Fibroblast of skin of right biceps (primary cell): ENCODE measurements around the gene MEI1.
"Not testable (repeated sequence)": the region's sequence is repeated elsewhere in the genome, so short reads cannot be mapped to it uniquely, and the experiment has no call there.

Experiments
- DNase-seq: peaks from one replicate; pipeline ENCODE4 v3.0.0-alpha.2; 2013

The MEI1 gene

DNA sequence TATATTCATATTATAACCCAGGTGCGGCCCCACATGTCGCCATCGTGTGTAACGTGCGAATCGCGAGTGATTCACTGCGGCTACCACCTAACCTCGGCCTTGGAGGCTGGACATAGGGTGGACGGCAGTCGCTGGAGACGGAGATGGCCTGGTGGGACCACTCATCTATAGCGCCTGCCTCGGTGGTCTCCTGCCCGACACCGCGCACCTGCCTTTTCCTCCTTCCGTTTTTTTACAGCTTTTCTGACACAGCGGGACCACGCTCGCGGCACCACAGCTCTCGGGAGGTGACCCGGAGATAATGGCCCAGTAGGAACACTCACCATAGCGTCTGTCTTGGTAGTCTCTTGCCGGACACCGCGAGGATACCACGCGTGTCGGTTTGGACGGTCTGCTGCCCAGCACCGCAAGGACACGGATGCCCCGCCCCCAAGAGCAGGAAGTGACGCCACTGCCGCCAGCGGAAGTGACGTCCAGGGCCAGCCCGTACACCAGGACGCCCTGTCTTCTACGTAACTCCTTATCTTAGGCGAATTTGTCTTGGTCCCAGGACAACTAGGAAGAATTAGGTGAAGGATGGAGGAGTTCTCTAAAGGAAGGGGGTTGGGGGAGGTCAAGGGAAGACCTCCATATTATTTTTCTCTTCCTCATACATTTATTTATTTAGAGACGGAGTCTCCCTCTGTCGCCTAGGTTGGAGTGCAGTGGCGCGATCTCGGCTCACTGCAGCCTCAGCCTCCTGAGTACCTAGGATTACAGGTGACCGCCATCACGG is 17.1 kb upstream of the MEI1 start:
- DNase-seq, result peak; percentile 83

DNA sequence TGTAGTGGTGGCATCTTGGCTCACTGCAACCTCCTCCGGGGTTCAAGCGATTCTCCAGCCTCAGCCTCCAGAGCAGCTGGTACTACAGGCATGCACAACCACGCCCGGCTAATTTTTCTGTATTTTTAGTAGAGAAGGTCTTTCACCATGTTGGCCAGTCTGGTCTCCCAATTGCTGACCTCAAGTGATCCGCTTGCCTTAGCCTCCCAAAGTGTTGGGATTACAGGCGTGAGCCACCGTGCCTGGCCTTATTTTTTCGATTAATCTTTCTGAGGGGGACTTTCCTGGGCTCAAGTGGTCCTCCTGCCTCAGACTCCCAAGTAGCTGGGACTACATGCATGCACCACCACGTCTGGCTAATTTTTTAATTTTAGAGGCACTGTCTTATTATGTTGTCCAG is 16.3 kb upstream of the MEI1 start:
- no peak for DNase-seq

DNA sequence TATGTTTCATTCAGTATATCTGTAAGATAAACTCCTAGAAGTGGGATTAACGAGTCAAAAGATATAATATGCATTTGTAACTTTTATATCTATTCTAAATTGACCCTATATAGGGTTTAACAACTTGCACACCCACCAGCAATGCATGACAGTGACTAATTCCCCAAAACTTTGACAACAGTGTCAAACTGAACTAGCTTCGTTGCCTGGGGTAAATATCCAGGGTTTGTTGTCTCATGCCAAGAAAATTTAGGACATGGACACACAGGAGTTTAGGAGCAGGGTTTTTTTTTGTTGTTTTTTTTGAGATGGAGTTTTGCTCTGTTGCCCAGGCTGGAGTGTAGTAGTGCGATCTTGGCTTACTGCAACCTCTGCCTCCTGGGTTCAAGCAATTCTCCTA is 15.7 kb upstream of the MEI1 start:
- peak; percentile 50 for DNase-seq

DNA sequence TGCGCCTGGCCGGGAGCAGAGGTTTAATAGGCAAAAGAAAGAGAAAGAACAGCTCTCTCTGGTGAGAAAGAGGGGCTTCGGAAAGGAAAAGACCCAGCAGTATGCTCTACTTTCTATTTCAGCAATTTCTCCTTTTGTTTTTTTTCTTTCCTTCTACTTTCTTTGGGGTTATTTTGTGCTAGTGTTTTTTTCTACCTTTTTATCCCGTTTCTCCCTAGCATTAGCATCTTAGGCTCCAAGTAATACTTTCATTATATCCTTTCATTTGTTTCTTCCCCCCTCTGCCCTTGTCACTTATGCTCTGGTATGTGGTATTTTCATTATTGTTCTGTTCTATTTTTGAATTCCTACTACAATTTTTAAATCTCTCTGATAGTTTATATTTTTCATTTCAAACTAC is 15.1 kb upstream of the MEI1 start:
- no peak for DNase-seq

DNA sequence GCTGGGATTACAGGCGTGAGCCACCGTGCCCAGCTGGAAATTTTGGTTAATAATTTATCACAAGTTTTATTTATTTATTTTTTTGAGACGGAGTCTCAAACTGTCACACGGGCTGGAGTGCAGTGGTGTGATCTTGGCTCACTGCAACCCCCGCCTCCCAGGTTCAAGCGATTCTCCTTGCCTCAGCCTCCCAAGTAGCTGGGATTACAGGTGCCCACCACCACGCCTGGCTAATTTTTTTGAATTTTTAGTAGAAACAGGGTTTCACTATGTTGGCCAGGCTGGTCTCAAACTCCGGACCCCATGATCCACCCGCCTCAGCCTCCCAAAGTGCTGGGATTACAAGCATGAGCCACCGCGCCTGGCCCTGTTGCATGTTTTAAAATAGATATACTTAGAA is 12.4 kb upstream of the MEI1 start:
- DNase-seq, result not testable (repeated sequence)

DNA sequence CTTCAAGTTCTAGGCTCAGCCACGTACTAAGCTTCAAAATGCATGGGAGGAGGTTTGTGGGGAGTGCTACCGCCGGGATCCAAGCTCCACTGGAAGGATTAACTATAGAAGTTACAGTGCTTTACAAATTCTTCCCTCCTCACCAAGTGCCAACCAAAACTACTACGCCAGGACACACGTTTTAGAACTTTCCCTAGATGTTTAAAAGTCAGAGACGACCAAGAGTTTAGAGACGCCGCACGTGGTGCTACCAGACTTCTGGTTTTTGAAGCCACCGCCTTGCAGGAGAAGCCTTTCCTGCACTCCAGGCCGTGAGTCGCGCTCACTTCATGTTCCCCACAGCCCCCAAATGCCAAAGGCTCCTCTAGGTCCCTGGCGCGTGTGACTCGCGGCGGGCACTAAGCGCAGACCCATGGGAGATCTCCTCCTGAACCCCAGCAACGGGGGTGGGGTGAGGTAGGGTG is 11.4 kb upstream of the MEI1 start:
- DNase-seq, result peak; percentile 27

DNA sequence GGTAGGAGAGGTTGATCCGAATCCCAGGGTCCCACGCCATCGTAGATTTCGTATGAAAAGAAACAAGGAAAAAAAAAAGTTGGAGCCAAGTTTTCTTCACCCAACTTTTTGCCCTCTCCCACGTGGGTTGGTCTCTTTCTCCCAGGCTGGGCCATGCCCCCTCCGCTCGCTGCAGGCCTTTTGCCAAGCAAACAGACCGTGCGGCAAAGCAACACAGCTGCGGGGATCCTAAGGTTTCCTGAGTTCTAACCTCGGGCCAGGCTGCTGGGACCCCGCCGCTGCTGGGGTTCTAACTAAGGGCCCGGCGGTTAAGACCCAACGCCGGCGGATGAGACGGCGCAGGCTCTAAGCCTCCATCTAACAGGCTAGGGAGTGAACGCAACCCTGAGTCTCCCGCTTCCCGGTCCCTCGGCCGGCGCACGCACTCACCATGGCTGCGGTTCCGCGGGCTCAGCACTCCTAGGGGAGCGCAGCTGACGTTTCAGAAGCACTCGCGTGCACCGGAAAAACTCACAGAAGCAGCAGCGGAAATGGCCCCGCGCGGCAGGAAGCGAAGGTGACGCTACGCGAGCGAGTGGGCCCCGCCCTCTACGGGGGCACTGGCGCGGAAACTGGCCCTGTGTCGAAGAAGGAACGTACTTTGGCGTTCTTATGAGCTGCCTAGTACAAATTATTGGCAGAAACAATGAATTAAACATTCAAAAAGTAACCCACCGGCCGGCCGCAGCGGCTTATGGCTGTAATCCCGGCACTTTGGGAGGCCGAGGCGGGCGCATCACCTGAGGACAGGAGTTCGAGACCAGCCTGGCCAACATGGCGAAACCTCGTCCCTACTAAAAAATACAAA is 10.7 kb upstream of the MEI1 start, which contains the start of gene SNU13:
Gene SNU13 (minus strand): TSS at position 503 of the 847 bp plus-strand sequence. CDS start 71 bp downstream, at position 432.
- DNase-seq, result peak; percentile 93

DNA sequence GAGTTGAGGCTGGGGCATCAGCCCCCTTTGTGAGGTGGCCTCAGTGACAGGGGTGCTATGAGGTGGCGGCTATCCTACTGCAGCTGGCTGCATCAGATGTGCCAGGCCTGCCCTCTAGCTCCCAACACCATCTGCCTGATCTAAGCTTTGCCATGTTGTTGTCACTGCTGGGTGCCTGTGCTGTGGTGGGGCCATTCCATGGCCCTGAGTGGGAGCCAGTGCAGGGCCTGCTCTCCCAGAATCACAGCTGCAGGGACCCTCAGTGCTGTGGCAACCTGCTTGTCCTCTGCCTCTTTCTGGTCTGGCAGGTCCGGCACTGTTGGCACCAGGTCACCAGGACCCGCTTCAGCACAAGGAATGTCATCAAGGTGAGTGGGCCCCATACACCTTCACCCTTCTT is 8.8 kb upstream of the MEI1 start:
- no peak for DNase-seq

DNA sequence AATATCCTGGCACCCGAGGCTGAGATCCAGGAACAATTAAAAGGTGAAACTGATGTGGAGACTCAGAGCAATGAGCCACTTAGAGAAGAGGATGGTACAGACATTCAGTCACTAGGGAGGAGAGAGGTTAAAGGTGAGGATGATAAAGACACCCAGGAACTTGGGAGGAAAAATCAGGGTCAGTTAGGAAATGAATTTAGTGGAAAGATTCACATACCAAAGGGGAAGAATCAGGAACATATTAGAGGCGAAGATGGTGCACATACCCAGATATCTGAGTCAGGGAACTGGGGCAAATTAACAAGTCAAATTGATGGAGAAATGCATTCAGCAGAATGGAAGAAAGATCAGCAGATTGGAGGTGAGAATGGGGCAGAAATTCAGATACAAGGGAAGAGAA is 4.1 kb upstream of the MEI1 start:
- no peak for DNase-seq

DNA sequence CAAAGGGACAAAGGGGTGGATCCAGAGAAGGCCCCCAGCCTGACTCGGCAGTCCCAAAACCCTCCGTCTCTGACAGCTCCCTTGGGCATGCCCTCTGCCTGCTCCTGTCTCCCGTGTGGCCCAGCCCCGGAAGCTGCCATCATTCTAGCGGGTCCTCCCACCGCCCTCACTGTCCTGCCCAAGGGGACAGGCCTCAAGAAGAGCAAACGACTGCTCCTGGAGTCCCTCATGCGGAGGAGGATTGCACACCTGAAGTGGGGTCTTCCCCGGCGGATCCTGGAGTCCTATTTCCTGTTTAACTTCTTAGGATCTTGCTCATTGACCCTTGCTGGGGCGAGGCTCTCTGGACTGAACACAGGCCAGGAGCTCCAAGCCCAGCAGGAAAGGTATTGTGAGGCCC is 2.6 kb upstream of the MEI1 start:
- DNase-seq, result no peak

DNA sequence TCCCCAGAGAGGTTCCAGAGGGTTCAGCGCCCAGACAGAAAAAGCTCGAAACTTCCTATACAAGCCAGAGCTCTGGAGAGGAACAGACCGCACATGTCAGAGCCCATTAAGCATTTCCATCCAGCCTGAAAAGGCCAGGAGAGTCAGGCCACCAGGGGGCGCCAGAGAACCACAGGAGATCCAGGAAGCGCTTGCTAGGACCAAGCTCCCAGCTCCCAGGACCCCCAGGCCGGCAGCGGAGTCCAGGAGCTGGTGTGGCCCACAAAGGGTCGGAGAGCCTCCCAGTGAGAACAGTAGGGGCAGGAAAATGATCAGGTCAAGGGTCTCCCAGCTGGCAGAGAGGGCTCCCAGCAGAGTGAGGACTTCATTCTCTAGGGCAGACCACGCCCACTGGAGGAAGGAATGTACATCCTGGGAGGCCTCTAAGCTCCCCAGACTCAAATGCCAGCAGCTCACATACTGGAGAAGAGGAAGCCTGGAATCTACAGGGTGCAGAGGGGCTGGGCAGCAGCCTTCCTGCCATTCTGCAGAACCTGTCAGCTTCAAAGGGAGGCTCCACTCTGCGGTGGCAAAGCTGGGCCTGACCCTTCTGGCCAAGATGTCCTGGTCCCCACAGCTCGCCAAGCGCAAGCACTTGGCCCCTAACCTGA is 2.1 kb upstream of the MEI1 start:
- peak; percentile 84 for DNase-seq

DNA sequence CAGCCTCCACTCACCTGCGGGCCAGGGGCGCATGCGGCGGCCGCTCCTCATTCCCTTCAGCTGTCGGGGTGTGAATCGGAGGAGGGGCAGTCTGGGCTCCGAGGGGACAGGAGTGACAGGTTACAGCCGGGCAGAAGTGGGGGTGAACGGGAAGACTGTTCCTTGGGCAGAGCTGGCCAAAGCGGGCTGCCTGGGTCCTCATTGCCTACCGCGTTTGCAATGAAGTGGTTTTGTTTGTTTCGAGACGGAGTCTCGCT is 733 bp downstream of the MEI1 start:
- no peak for DNase-seq

DNA sequence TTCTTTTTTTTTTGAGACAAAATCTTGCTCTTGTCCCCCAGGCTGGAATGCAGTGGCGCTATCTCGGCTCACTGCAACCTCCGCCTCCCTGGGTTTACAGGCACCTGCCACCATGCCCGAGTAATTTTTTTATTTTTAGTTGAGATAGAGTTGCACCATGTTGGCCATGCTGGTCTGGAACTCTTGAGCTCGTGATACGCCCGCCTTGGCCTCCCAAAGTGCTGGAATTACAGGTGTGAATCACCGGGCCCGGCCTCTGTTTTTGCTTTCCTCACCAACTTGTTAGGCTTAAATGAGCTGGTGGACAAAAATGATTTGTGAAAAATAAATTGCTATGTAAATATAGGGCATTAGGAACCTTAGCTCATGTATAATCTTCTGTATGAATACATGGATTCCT is 3.5 kb downstream of the MEI1 start:
- DNase-seq, result no peak

DNA sequence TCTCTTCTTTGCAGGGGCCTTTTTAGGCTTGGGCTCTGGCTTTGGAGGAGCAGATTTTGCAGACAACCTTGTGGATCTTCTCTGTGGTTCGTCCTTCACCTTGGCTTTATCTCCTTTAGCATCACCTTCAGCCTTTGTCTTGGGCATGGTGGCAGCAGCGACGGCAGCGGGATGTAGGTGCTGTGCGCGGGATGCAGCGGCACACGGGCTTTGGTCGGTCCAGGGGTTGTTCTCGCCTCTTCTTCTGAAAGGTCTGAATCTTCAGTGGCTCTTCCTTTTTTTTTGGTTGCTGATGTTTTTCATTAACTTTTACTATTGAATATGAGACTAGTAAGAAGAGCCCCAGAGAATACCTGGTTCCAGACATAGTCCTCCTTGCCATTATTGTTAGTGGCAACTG is 10.0 kb downstream of the MEI1 start:
- no peak for DNase-seq

DNA sequence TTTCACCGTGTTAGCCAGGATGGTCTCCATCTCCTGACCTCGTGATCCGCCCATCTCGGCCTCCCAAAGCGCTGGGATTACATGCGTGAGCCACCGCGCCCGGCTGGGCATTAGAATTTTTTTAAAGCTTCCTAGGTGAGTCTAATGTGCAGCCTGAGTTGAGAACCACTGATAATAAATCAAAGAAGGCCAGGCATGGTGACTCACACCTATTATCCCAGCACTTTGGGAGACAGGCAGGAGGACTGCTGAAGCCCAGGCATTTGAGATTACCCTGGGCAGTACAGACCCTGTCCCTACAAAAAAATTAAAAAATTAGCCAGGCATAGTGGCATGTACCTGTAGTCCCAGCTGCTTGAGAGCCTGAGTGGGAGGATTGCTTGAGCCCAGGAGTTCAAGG is 13.7 kb downstream of the MEI1 start:
- DNase-seq, result no peak

DNA sequence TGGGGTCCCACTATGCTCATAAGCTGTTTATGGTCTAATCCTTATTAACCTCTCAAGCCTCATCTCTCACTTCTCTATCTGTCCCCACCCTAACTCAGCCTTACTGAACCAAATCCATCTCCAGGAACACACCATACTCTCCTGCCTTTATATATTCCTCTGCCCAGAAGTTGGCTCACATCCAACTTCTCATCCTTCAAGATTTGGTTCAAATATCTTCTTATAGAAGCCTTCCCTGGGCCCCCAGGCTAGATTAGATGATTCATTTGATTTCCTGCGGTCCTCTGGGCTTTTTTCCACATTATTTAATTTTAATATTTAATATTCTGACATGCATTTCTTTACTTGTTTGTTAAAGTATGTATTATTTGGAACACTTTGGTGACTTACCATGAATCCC is 23.2 kb downstream of the MEI1 start:
- DNase-seq, result no peak

DNA sequence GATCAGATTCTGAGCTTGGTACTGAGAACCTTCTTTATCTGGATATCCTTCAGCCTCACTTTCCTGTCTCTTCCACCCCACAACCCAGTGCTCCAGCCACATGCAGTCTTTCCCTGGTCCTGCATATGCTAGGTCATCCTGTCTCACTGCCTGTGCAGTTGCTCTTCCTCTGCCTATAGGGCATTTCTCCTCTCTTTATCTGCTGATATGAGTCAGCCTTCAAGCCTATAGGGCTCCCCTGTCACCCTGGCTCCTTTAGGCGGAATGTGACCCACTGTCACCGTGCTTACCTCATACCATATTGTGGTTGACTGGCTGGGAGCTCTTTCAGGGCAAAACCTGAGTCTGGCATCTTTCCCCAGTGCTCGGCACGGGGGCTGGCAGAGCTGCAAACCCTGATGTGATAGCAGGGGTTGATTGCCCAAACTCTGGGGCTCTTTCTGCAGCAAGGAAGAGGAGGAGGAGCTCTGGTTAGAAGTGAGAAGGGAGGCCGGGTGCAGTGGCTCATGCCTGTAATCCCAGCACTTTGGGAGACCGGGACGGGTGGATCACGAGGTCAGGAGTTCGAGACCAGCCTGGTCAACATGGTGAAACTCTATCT is 26.3 kb downstream of the MEI1 start:
- peak; percentile 7 for DNase-seq

DNA sequence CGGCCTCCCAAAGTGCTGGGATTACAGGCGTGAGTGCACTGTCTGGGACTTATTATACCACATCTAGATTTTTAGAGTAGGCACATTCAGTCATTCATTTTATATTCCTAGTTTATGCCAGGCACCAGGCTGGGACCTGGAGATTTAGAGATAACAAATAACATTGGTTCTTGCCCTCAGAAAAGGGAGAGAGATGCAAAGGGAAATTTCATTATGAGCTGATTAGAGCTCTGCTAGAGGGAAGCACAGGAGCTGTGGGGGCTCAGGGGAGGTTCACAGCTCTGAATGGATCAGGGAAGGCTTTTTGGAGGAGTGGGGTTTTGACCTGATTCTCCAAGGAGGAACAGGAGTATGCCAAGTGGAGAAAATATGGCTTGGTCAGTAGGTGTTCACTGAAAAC is 32.3 kb downstream of the MEI1 start:
- no peak for DNase-seq

DNA sequence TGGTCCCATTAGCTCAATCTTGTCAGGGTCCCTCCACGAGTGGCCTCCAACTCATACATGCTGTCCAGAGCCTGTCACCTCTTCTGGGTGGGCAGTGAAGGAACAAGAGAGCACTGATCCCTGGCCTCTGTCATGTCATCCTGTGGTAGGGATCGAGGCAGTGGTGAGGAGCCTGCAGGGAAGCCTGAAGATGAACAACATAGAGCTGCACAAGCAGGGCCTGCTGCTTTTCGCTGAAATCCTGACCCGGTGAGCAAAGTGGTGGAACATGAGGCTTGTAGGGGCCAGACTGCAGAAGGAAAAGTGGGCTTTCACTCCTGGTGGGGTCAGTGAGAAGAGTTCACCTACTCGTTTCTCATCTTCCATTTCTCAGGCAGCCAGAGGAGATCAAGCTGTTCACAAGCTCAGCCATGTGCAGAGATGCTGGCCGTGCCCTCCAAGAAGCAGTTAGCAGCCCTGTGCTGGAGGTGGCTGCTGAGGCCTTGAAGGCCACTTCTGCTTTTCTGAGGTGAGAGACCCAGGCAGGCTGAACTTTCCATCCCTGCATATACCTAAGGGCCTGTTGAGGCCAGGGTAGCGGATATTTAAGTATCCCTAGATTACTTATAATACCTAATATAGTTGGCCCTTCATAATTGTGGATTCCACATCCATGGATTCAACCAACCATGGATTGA is 32.9 kb downstream of the MEI1 start:
- DNase-seq, result no peak

DNA sequence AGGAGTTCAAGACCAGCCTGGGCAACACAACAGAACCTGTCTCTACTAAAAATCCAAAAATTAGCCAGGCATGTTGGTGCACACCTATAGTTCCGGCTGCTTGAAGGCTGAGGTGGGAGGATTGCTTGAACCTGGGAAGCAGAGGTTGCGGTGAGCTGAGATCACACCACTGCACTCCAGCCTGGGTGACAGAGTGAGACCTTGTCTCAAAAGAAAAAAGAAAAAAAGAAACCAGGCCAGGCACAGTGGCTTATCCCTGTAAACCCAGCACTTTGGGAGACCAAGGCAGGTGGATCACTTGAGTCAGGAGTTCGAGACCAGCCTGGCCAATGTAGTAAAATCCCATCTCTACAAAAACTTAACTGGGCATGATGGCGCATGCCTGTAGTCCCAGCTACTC is 33.9 kb downstream of the MEI1 start:
- not testable (repeated sequence) for DNase-seq

DNA sequence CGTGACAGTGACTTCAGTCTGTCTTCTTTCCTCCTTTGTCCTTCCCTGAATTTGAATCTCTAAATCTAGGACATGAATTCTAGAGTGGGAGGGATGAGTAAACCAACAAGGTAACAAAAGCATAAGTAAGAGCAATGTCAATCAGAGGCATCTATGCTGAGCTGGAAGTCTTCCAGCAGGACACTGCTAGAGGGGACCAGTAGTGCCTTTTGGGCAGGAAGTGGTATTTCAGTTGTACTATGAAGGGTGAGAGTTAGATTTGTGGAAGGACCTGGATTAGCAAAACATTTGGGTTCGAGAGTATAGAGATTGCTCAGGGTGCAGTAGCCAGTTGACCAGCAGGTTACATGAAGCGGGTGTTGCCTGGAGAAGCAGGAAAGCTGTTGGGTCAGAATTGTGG is 40.3 kb downstream of the MEI1 start:
- DNase-seq, result no peak

DNA sequence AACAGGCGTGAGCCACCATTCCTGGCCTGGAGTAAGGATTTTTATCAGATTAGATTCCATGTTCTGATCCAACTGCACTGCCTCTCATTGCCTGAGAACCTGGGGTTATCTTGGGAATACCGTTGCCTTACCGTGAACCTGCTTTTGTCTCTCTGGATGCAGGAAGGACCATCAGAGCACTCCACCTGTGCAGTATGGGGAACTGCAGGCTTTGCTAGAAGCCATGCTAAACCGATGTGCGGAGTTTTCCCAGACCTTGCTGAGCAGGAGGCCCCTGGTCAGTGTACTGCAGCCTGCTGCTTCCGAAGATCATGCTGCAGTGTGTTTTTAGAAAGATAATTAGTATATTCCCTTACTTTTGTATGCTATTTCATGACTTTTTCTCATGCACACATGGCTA is 43.6 kb downstream of the MEI1 start:
- DNase-seq, result no peak

DNA sequence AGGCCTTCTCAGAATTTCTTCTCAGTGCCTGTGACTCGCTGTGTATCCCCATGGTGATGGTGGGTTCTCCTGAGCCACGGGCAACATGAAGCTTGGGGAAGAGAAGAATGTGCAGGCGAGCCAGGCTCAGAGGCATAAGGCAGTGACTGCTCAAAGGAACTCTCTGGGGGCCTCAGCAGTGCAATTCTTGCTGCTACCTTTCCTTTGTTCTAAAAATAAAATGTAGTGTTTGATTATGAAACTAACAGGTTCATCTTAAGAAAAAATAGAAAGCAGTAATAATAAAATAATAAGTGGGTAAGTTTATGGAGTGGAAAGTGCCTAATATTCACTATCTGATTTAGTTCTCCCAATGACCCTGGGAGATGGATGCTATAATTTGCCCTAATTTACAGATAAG is 46.7 kb downstream of the MEI1 start:
- DNase-seq, result no peak
